ENCODE measurements around the gene PNRC1.

Gene PNRC1

GRCh38 chr6:89048288-89048923, 32.1 kb upstream of the PNRC1 start:
- TF ChIP-seq CTCF (conservative IDR thresholded peaks at IDR 0.05; ENCODE audit: low read depth, low read length): no peak
- DNase-seq (ENCODE audit: low read depth): no peak
- H3K4me3 ChIP-seq (ENCODE audit: low read depth, low read length): no peak overlapping the region

- DNase-seq (ENCODE audit: low read depth): peak; percentile 34
- no peak for TF ChIP-seq CTCF (conservative IDR thresholded peaks at IDR 0.05; ENCODE audit: low read depth, low read length)
- H3K4me3 ChIP-seq (ENCODE audit: low read depth, low read length): no peak overlapping the region
Measured at GRCh38 chr6:89048985-89049384, 31.6 kb upstream of the PNRC1 start.

GRCh38 chr6:89050155-89050554, 30.4 kb upstream of the PNRC1 start:
- H3K4me3 ChIP-seq (ENCODE audit: low read depth, low read length): no peak overlapping the region
- no peak for TF ChIP-seq CTCF (conservative IDR thresholded peaks at IDR 0.05; ENCODE audit: low read depth, low read length)
- peak; percentile 67 for DNase-seq (ENCODE audit: low read depth)

- no peak for DNase-seq (ENCODE audit: low read depth)
- no peak for TF ChIP-seq CTCF (conservative IDR thresholded peaks at IDR 0.05; ENCODE audit: low read depth, low read length)
Measured at GRCh38 chr6:89050697-89051096, 29.9 kb upstream of the PNRC1 start.

GRCh38 chr6:89051676-89052075, 28.9 kb upstream of the PNRC1 start:
- H3K4me3 ChIP-seq (ENCODE audit: low read depth, low read length): no peak overlapping the region
- no peak for TF ChIP-seq CTCF (conservative IDR thresholded peaks at IDR 0.05; ENCODE audit: low read depth, low read length)
- no peak for DNase-seq (ENCODE audit: low read depth)

More at GRCh38 chr6:89050697-89051096, 29.9 kb upstream of the PNRC1 start:
- H3K4me3 ChIP-seq (ENCODE audit: low read depth, low read length): no peak overlapping the region

GRCh38 chr6:89054208-89054607, 26.3 kb upstream of the PNRC1 start:
- DNase-seq (ENCODE audit: low read depth): no peak
- H3K4me3 ChIP-seq (ENCODE audit: low read depth, low read length): no peak overlapping the region
- TF ChIP-seq CTCF (conservative IDR thresholded peaks at IDR 0.05; ENCODE audit: low read depth, low read length): no peak

DNA sequence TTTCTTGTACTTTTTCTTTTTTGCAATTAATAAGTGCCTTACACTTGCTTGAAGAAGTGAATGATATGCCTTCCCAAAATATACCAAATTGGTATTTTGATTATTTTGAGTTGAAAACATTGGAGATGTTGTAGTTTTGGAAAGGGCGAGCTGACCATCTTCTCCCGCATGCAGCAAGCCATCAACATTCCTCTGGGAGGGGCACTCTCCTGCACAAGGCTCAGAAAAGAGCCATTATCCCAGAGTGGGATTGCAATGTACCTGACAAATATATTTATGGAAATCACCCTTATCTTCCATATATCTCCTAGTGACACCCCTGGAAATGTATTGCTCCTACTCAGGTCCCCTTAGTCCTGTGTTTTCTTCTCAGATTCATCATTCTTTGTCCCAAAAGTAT, 22.8 kb upstream of the PNRC1 start:
- no peak for TF ChIP-seq CTCF (conservative IDR thresholded peaks at IDR 0.05; ENCODE audit: low read depth, low read length)
- no peak overlapping the region for H3K4me3 ChIP-seq (ENCODE audit: low read depth, low read length)
- DNase-seq (ENCODE audit: low read depth): no peak
